IMR-90 (cell line): ENCODE results near the gene THEM5. TPM values are rescaled to one million over a fixed set of nuclear protein-coding genes. Genes with fewer than 3 reads are reported as not detected.

Experiments used
- ATAC-seq: fragments of 200-7000 bp; cut with Tn5 transposase; 2 replicates; pipeline ENCODE4 v1.9.1; 2020; ENCODE audit warnings: low read depth, mild to moderate bottlenecking, moderate library complexity
- BruUV-seq: library from RNA; stranded (reverse); fragments of 400-500 nt; replicated peaks from 2 replicates; lab custom pipeline; 2021; lab: Mats Ljungman, UMichigan
- CTCF ChIA-PET: fragments of 300-600 bp; formaldehyde crosslinking; extraction: SDS; loops from one replicate; lab custom pipeline; 2021; ENCODE audit warnings: antibody characterized with exemption; lab: Yijun Ruan, JAX
- POLR2A ChIA-PET: fragments of 300-600 bp; sonication (Branson Sonifier 250); formaldehyde crosslinking; loops from one replicate; lab custom pipeline; 2022; ENCODE audit warnings: antibody characterized with exemption; ENCODE audit not compliant: unreplicated experiment; lab: Charles Lee
- DNase-seq: peaks from one replicate; pipeline ENCODE4 v3.0.0; 2013
- H2AFZ ChIP-seq: replicated peaks from 2 replicates; pipeline ENCODE3; 2013; ENCODE audit warnings: low read length, mild to moderate bottlenecking; ENCODE audit not compliant: poor library complexity
- H2AK5ac ChIP-seq: 2 replicates; pipeline ENCODE4 v1.6.1; 2013; ENCODE audit warnings: low read depth, low read length, inconsistent platforms
- H2AK9ac ChIP-seq: replicated peaks from 2 replicates; pipeline ENCODE3; 2013; ENCODE audit warnings: mild to moderate bottlenecking, low read depth, low read length, moderate library complexity; ENCODE audit not compliant: poor library complexity
- H2BK120ac ChIP-seq: 2 replicates; pipeline ENCODE4 v1.6.1; 2013; ENCODE audit warnings: low read depth, low read length, inconsistent platforms
- H2BK15ac ChIP-seq: 3 replicates; pipeline ENCODE4 v1.6.1; 2013; ENCODE audit warnings: low read depth, low read length, inconsistent platforms
- H2BK20ac ChIP-seq: 2 replicates; pipeline ENCODE4 v1.6.1; 2013; ENCODE audit warnings: low read depth, mild to moderate bottlenecking, inconsistent platforms, low read length, moderate library complexity
- H2BK5ac ChIP-seq: 2 replicates; pipeline ENCODE4 v1.6.1; 2013; ENCODE audit warnings: mild to moderate bottlenecking, low read depth, low read length, inconsistent platforms; ENCODE audit not compliant: poor library complexity, severe bottlenecking
- H3K14ac ChIP-seq: replicated peaks from 2 replicates; pipeline ENCODE4 v1.6.1; 2013; ENCODE audit warnings: low read depth, low read length, inconsistent platforms
- H3K18ac ChIP-seq: 2 replicates; pipeline ENCODE4 v1.6.1; 2013; ENCODE audit warnings: low read depth, low read length, control low read depth
- H3K23ac ChIP-seq: 2 replicates; pipeline ENCODE4 v1.6.1; 2013; ENCODE audit warnings: low read depth, low read length, inconsistent platforms
- H3K27ac ChIP-seq: 2 replicates; pipeline ENCODE4 v1.5.1; 2013; ENCODE audit warnings: mild to moderate bottlenecking, control low read depth, low read length; ENCODE audit not compliant: insufficient read depth
- H3K27me3 ChIP-seq: 2 replicates; pipeline ENCODE4 v1.6.1; 2013; ENCODE audit warnings: low read length; ENCODE audit not compliant: control insufficient read depth, insufficient read depth
- H3K36me3 ChIP-seq: 2 replicates; pipeline ENCODE4 v1.6.1; 2013; ENCODE audit warnings: low read length, mixed read lengths; ENCODE audit not compliant: control insufficient read depth, insufficient read depth
- H3K4ac ChIP-seq: 2 replicates; pipeline ENCODE4 v1.6.1; 2013; ENCODE audit warnings: low read depth, low read length, inconsistent platforms
- H3K4me1 ChIP-seq: 2 replicates; pipeline ENCODE4 v1.6.1; 2013; ENCODE audit warnings: low read length, mixed read lengths; ENCODE audit not compliant: control insufficient read depth, insufficient read depth
- H3K4me2 ChIP-seq: 2 replicates; pipeline ENCODE4 v1.6.1; 2013; ENCODE audit warnings: low read depth, mild to moderate bottlenecking, control low read depth, low read length, moderate library complexity
- H3K4me3 ChIP-seq: 2 replicates; pipeline ENCODE4 v1.5.1; 2013; ENCODE audit warnings: low read depth, mild to moderate bottlenecking, control low read depth, low read length, moderate library complexity; ENCODE audit not compliant: insufficient read depth
- H3K56ac ChIP-seq: 2 replicates; pipeline ENCODE4 v1.6.1; 2013; ENCODE audit warnings: low read length, inconsistent platforms; ENCODE audit not compliant: insufficient read depth; ENCODE audit errors: extremely low read depth
- H3K79me1 ChIP-seq, 2 experiments: 2 replicates each; pipeline ENCODE4 v1.6.1; 2013; ENCODE audit warnings: low read length in 2 of 2, inconsistent platforms in 1 of 2, low read depth in 1 of 2
- H3K9ac ChIP-seq: 2 replicates; pipeline ENCODE4 v1.6.1; 2013; ENCODE audit warnings: low read depth, low read length, control low read depth
- H3K9me1 ChIP-seq: 2 replicates; pipeline ENCODE4 v1.6.1; 2013; ENCODE audit warnings: low read length, inconsistent platforms; ENCODE audit not compliant: insufficient read depth
- H3K9me3 ChIP-seq: 2 replicates; pipeline ENCODE4 v1.6.1; 2013; ENCODE audit warnings: low read length; ENCODE audit not compliant: control insufficient read depth, insufficient read depth
- H4K20me1 ChIP-seq: 2 replicates; pipeline ENCODE4 v1.6.1; 2013; ENCODE audit warnings: low read length, inconsistent platforms; ENCODE audit not compliant: insufficient read depth
- H4K5ac ChIP-seq: 2 replicates; pipeline ENCODE4 v1.6.1; 2013; ENCODE audit warnings: mild to moderate bottlenecking, low read depth, low read length, control low read depth
- H4K8ac ChIP-seq, 2 experiments: 2 replicates each; pipeline ENCODE4 v1.6.1; 2013; ENCODE audit warnings: low read depth in 2 of 2, low read length in 2 of 2, control low read depth in 1 of 2, inconsistent platforms in 1 of 2
- H4K91ac ChIP-seq: 2 replicates; pipeline ENCODE4 v1.6.1; 2013; ENCODE audit warnings: low read depth, low read length, inconsistent platforms; ENCODE audit not compliant: insufficient read depth
- BHLHE40 ChIP-seq: fragments of 150-350 bp; IDR thresholded peaks from 2 replicates; pipeline ENCODE4 v1.6.1; 2016; ENCODE audit warnings: mild to moderate bottlenecking, low read depth, low read length
- MAZ ChIP-seq: IDR thresholded peaks from 2 replicates; pipeline ENCODE4 v1.6.1; 2012; ENCODE audit warnings: low read depth, mild to moderate bottlenecking, low read length, improper control_type of control experiment, moderate library complexity, borderline replicate concordance
- MXI1 ChIP-seq: IDR thresholded peaks from 2 replicates; pipeline ENCODE4 v1.6.1; 2012; ENCODE audit warnings: low read depth, mild to moderate bottlenecking, low read length, moderate library complexity, borderline replicate concordance
- RCOR1 ChIP-seq: IDR thresholded peaks from 2 replicates; pipeline ENCODE4 v1.6.1; 2012; ENCODE audit warnings: mild to moderate bottlenecking, low read length, improper control_type of control experiment; ENCODE audit not compliant: insufficient replicate concordance
- RFX5 ChIP-seq: IDR thresholded peaks from 2 replicates; pipeline ENCODE4 v1.8.0; 2012; ENCODE audit warnings: low read depth, mild to moderate bottlenecking, low read length, moderate library complexity
- USF2 ChIP-seq: fragments of 150-350 bp; IDR thresholded peaks from 2 replicates; pipeline ENCODE4 v1.6.1; 2017; ENCODE audit warnings: mild to moderate bottlenecking, antibody characterized with exemption, low read length, low read depth
- WGBS, 2 experiments: methylation state at CpG; one replicate each; pipeline versions ENCODE4 v1.1.5 to v1.1.7; 2013; ENCODE audit warnings: missing lambda C conversion rate in 2 of 2; ENCODE audit not compliant: insufficient read length in 1 of 2; ENCODE audit errors: extremely low coverage in 2 of 2; 5-methylcytosine and 5-hydroxymethylcytosine counted together
- dilution Hi-C: fragments of 300-500 bp; cut with HindIII; formaldehyde crosslinking; loops from one replicate; pipeline ENCODE4 v1.14.3; 2018; ENCODE audit warnings: low sequenced_read_pairs; ENCODE audit not compliant: unreplicated experiment
- in situ Hi-C: fragments of 300-500 bp; cut with MboI; formaldehyde crosslinking; loops from 3 replicates; pipeline ENCODE4 v1.14.3; 2019; ENCODE audit warnings: low sequenced_read_pairs, inconsistent platforms, mixed read lengths
- intact Hi-C: fragments of 100-400 bp; cut with micrococcal nuclease; formaldehyde crosslinking; loops from 2 replicates; pipeline ENCODE4 v1.10.0; 2022
- polyA plus RNA-seq, 3 experiments: library from polyadenylated mRNA; depleted of rRNA; stranded (reverse); fragments of >200 nt; gene quantifications; 2 replicates each; pipeline ENCODE4 v1.2.3, GENCODE V29; 2012; ENCODE audit warnings: low replicate concordance in 1 of 3
- total RNA-seq: library from RNA; depleted of rRNA; stranded (reverse); fragments of >200 nt; gene quantifications from 2 replicates; pipeline ENCODE4 v1.2.3, GENCODE V29; 2012

THEM5 gene
- total and polyA plus RNA-seq, 2 of the 4 experiments (the other 2 are of a cell fraction), result not detected

- TF ChIP-seq USF2, result no peak
Observed at GRCh38 chr1:151825751-151826660, 27.5 kb downstream of the THEM5 start (continued).

- H3K9me3 ChIP-seq, result no peaks in the 10 kb centered on the region
- H2AK9ac ChIP-seq, result no peak overlapping the region
- ATAC-seq (no peak), DNase-seq (no peak)
- CTCF ChIA-PET, result no interaction called here
- dilution Hi-C loops (no loop called here), intact Hi-C loops (no loop called here), in situ Hi-C loops (no loop called here)
- H3K27me3 ChIP-seq, result peaks cover 69% of the 10 kb centered on the region
- no peaks in the 10 kb centered on the region for H3K4me1 ChIP-seq
- H4K20me1 ChIP-seq, result no peaks in the 10 kb centered on the region
- no peak overlapping the region for H3K14ac ChIP-seq
- no peak overlapping the region for H4K91ac ChIP-seq
- H3K27ac ChIP-seq, result no peak overlapping the region
- no peak overlapping the region for H3K4ac ChIP-seq
- no peak overlapping the region for H3K23ac ChIP-seq
- BruUV-seq, result no TSS peak
- H2BK5ac ChIP-seq, result no peak overlapping the region
- no peak overlapping the region for H4K5ac ChIP-seq
- H2BK15ac ChIP-seq, result no peak overlapping the region
- no peaks in the 10 kb centered on the region for H3K9me1 ChIP-seq
- H2BK120ac ChIP-seq, result no peak overlapping the region
- H3K79me1 ChIP-seq, result no peaks in the 10 kb centered on the region
- H2AFZ ChIP-seq, result no peak overlapping the region
- H2BK20ac ChIP-seq, result no peak overlapping the region
- POLR2A ChIA-PET, result no interaction called here
- no peaks in the 10 kb centered on the region for H3K36me3 ChIP-seq
- TF ChIP-seq RCOR1 (no peak), MAZ (no peak), BHLHE40 (no peak), MXI1 (no peak), RFX5 (no peak)
- H3K56ac ChIP-seq, result no peak overlapping the region
- 65% methylated on average over 2 of the region's 9 CpGs; no CpG with 5 or more reads in 1 of the 2 experiments for WGBS, 2 experiments
- no peak overlapping the region for H3K18ac ChIP-seq
- no peak overlapping the region for H4K8ac ChIP-seq
- no peak overlapping the region for H3K4me3 ChIP-seq
- H3K4me2 ChIP-seq, result no peak overlapping the region
- H2AK5ac ChIP-seq, result no peak overlapping the region
- no peak overlapping the region for H3K9ac ChIP-seq
Observed at GRCh38 chr1:151825204-151825603, 28.3 kb downstream of the THEM5 start.
